Mammary epithelial cell (primary cell): ENCODE measurements around the gene POLD4.

ENCODE experiments used
- CTCF ChIP-seq, 2 donors: IDR thresholded peaks in 1 of 2; conservative IDR thresholded peaks in 1 of 2; 2 replicates each; pipeline ENCODE4 v1.5.1; 2011 to 2012; ENCODE audit warnings: inconsistent platforms in 2 of 2, low read length in 2 of 2, mild to moderate bottlenecking in 2 of 2, control low read depth in 1 of 2, low read depth in 1 of 2; ENCODE audit not compliant: insufficient read depth in 1 of 2; ENCODE audit errors: extremely low read depth in 1 of 2
- EZH2 ChIP-seq: IDR thresholded peaks from 2 replicates; pipeline ENCODE4 v1.6.1; 2012; ENCODE audit warnings: low read length, inconsistent platforms, borderline replicate concordance

- no peak for TF ChIP-seq CTCF (conservative IDR thresholded peaks at IDR 0.05 in 1 of 2, IDR thresholded peaks at IDR 0.05 in 1 of 2; ENCODE audit: extremely low read depth in 1 of 2, insufficient read depth in 1 of 2, low read depth in 1 of 2, low read length in 2 of 2)
- TF ChIP-seq EZH2 = no peak
These were observed 42.9 kb upstream of the POLD4 start for GRCh38 chr11:67396259-67396581.
